Measurements from ENCODE around the gene CAMTA1.

The CAMTA1 gene

GRCh38 chr1:7209336-7209735 is 424.1 kb downstream of the CAMTA1 start:
- no peaks in the 10 kb centered on the region for H3K27me3 ChIP-seq (ENCODE audit: low read depth, low read length)
- no peaks in the 10 kb centered on the region for H3K36me3 ChIP-seq (ENCODE audit: control insufficient read depth in 1 of 2, insufficient read depth in 2 of 2, low read length in 2 of 2)
- H3K27ac ChIP-seq (ENCODE audit: low read length): no peak overlapping the region
- no peaks in the 10 kb centered on the region for H3K4me1 ChIP-seq (ENCODE audit: control insufficient read depth in 1 of 2, insufficient read depth in 2 of 2, low read length in 2 of 2)
- no peak overlapping the region for H3K4me3 ChIP-seq (ENCODE audit: low read depth in 1 of 2, low read length in 2 of 2)
- H3K9me3 ChIP-seq (ENCODE audit: control insufficient read depth in 1 of 2, low read length in 2 of 2): no peaks in the 10 kb centered on the region

GRCh38 chr1:7218210-7218832 is 433.1 kb downstream of the CAMTA1 start:
- no peak overlapping the region for H3K27ac ChIP-seq (ENCODE audit: low read length)
- H3K27me3 ChIP-seq (ENCODE audit: low read depth, low read length): no peaks in the 10 kb centered on the region
- H3K9me3 ChIP-seq (ENCODE audit: control insufficient read depth in 1 of 2, low read length in 2 of 2): no peaks in the 10 kb centered on the region

GRCh38 chr1:7219031-7219430 is 433.8 kb downstream of the CAMTA1 start:
- Histone ChIP-seq H3K9me3 (ENCODE audit: control insufficient read depth in 1 of 2, low read length in 2 of 2) (no peaks in the 10 kb centered on the region), H3K4me3 (ENCODE audit: low read depth in 1 of 2, low read length in 2 of 2) (no peak overlapping the region), H3K36me3 (ENCODE audit: control insufficient read depth in 1 of 2, insufficient read depth in 2 of 2, low read length in 2 of 2) (no peaks in the 10 kb centered on the region), H3K27me3 (ENCODE audit: low read depth, low read length) (no peaks in the 10 kb centered on the region), H3K27ac (ENCODE audit: low read length) (no peak overlapping the region), H3K4me1 (ENCODE audit: control insufficient read depth in 1 of 2, insufficient read depth in 2 of 2, low read length in 2 of 2) (no peaks in the 10 kb centered on the region)

More at GRCh38 chr1:7218210-7218832, 433.1 kb downstream of the CAMTA1 start:
- no peaks in the 10 kb centered on the region for H3K36me3 ChIP-seq (ENCODE audit: control insufficient read depth in 1 of 2, insufficient read depth in 2 of 2, low read length in 2 of 2)
- no peak overlapping the region for H3K4me3 ChIP-seq (ENCODE audit: low read depth in 1 of 2, low read length in 2 of 2)
- H3K4me1 ChIP-seq (ENCODE audit: control insufficient read depth in 1 of 2, insufficient read depth in 2 of 2, low read length in 2 of 2): no peaks in the 10 kb centered on the region

GRCh38 chr1:7220007-7220406 is 434.8 kb downstream of the CAMTA1 start:
- Histone ChIP-seq H3K4me1 (ENCODE audit: control insufficient read depth in 1 of 2, insufficient read depth in 2 of 2, low read length in 2 of 2) (no peaks in the 10 kb centered on the region), H3K27ac (ENCODE audit: low read length) (no peak overlapping the region), H3K4me3 (ENCODE audit: low read depth in 1 of 2, low read length in 2 of 2) (no peak overlapping the region), H3K27me3 (ENCODE audit: low read depth, low read length) (no peaks in the 10 kb centered on the region), H3K36me3 (ENCODE audit: control insufficient read depth in 1 of 2, insufficient read depth in 2 of 2, low read length in 2 of 2) (no peaks in the 10 kb centered on the region), H3K9me3 (ENCODE audit: control insufficient read depth in 1 of 2, low read length in 2 of 2) (no peaks in the 10 kb centered on the region)

GRCh38 chr1:7220712-7221252 is 435.5 kb downstream of the CAMTA1 start:
- H3K36me3 ChIP-seq (ENCODE audit: control insufficient read depth in 1 of 2, insufficient read depth in 2 of 2, low read length in 2 of 2): no peaks in the 10 kb centered on the region
- no peaks in the 10 kb centered on the region for H3K4me1 ChIP-seq (ENCODE audit: control insufficient read depth in 1 of 2, insufficient read depth in 2 of 2, low read length in 2 of 2)
- no peak overlapping the region for H3K4me3 ChIP-seq (ENCODE audit: low read depth in 1 of 2, low read length in 2 of 2)
- H3K27ac ChIP-seq (ENCODE audit: low read length): no peak overlapping the region
- no peaks in the 10 kb centered on the region for H3K9me3 ChIP-seq (ENCODE audit: control insufficient read depth in 1 of 2, low read length in 2 of 2)
- H3K27me3 ChIP-seq (ENCODE audit: low read depth, low read length): no peaks in the 10 kb centered on the region

- Histone ChIP-seq H3K9me3 (ENCODE audit: control insufficient read depth in 1 of 2, low read length in 2 of 2) (no peaks in the 10 kb centered on the region), H3K27ac (ENCODE audit: low read length) (no peak overlapping the region)
Measured at GRCh38 chr1:7221826-7222694, 436.8 kb downstream of the CAMTA1 start.

GRCh38 chr1:7222695-7223015 is 437.4 kb downstream of the CAMTA1 start:
- H3K27ac ChIP-seq (ENCODE audit: low read length): no peak overlapping the region
- no peak overlapping the region for H3K4me3 ChIP-seq (ENCODE audit: low read depth in 1 of 2, low read length in 2 of 2)
- no peaks in the 10 kb centered on the region for H3K4me1 ChIP-seq (ENCODE audit: control insufficient read depth in 1 of 2, insufficient read depth in 2 of 2, low read length in 2 of 2)
- no peaks in the 10 kb centered on the region for H3K36me3 ChIP-seq (ENCODE audit: control insufficient read depth in 1 of 2, insufficient read depth in 2 of 2, low read length in 2 of 2)
- H3K9me3 ChIP-seq (ENCODE audit: control insufficient read depth in 1 of 2, low read length in 2 of 2): no peaks in the 10 kb centered on the region
- no peaks in the 10 kb centered on the region for H3K27me3 ChIP-seq (ENCODE audit: low read depth, low read length)

More at GRCh38 chr1:7221826-7222694, 436.8 kb downstream of the CAMTA1 start:
- no peaks in the 10 kb centered on the region for H3K27me3 ChIP-seq (ENCODE audit: low read depth, low read length)
- H3K4me1 ChIP-seq (ENCODE audit: control insufficient read depth in 1 of 2, insufficient read depth in 2 of 2, low read length in 2 of 2): no peaks in the 10 kb centered on the region
- H3K36me3 ChIP-seq (ENCODE audit: control insufficient read depth in 1 of 2, insufficient read depth in 2 of 2, low read length in 2 of 2): no peaks in the 10 kb centered on the region
- H3K4me3 ChIP-seq (ENCODE audit: low read depth in 1 of 2, low read length in 2 of 2): no peak overlapping the region

GRCh38 chr1:7223334-7224080 is 438.3 kb downstream of the CAMTA1 start:
- Histone ChIP-seq H3K27me3 (ENCODE audit: low read depth, low read length) (no peaks in the 10 kb centered on the region), H3K36me3 (ENCODE audit: control insufficient read depth in 1 of 2, insufficient read depth in 2 of 2, low read length in 2 of 2) (no peaks in the 10 kb centered on the region)

GRCh38 chr1:7224081-7224534 is 438.9 kb downstream of the CAMTA1 start:
- no peak overlapping the region for H3K27ac ChIP-seq (ENCODE audit: low read length)
- H3K4me1 ChIP-seq (ENCODE audit: control insufficient read depth in 1 of 2, insufficient read depth in 2 of 2, low read length in 2 of 2): no peaks in the 10 kb centered on the region
- H3K9me3 ChIP-seq (ENCODE audit: control insufficient read depth in 1 of 2, low read length in 2 of 2): no peaks in the 10 kb centered on the region
- H3K4me3 ChIP-seq (ENCODE audit: low read depth in 1 of 2, low read length in 2 of 2): no peak overlapping the region
- no peaks in the 10 kb centered on the region for H3K36me3 ChIP-seq (ENCODE audit: control insufficient read depth in 1 of 2, insufficient read depth in 2 of 2, low read length in 2 of 2)
- no peaks in the 10 kb centered on the region for H3K27me3 ChIP-seq (ENCODE audit: low read depth, low read length)

More at GRCh38 chr1:7223334-7224080, 438.3 kb downstream of the CAMTA1 start:
- H3K9me3 ChIP-seq (ENCODE audit: control insufficient read depth in 1 of 2, low read length in 2 of 2): no peaks in the 10 kb centered on the region
- H3K4me1 ChIP-seq (ENCODE audit: control insufficient read depth in 1 of 2, insufficient read depth in 2 of 2, low read length in 2 of 2): no peaks in the 10 kb centered on the region
- no peak overlapping the region for H3K4me3 ChIP-seq (ENCODE audit: low read depth in 1 of 2, low read length in 2 of 2)
- H3K27ac ChIP-seq (ENCODE audit: low read length): no peak overlapping the region

- H3K27ac ChIP-seq (ENCODE audit: low read length): no peak overlapping the region
- H3K9me3 ChIP-seq (ENCODE audit: control insufficient read depth in 1 of 2, low read length in 2 of 2): no peaks in the 10 kb centered on the region
- H3K36me3 ChIP-seq (ENCODE audit: control insufficient read depth in 1 of 2, insufficient read depth in 2 of 2, low read length in 2 of 2): no peaks in the 10 kb centered on the region
- H3K27me3 ChIP-seq (ENCODE audit: low read depth, low read length): no peaks in the 10 kb centered on the region
- no peaks in the 10 kb centered on the region for H3K4me1 ChIP-seq (ENCODE audit: control insufficient read depth in 1 of 2, insufficient read depth in 2 of 2, low read length in 2 of 2)
- H3K4me3 ChIP-seq (ENCODE audit: low read depth in 1 of 2, low read length in 2 of 2): no peak overlapping the region
Measured at GRCh38 chr1:7224644-7225043, 439.4 kb downstream of the CAMTA1 start.

Measured in muscle layer of duodenum (tissue), 2 donors.